GM21526 (cell line): ENCODE data around the gene CDK5RAP1.
"Not testable (repeated sequence)": the region's sequence is repeated elsewhere in the genome, so short reads cannot be mapped to it uniquely, and the experiment has no call there.

ENCODE experiments used
- ATAC-seq: cut with Tn5 transposase; IDR thresholded peaks from one replicate; pipeline ENCODE4 v1.9.1; 2021; ENCODE audit warnings: moderate library complexity; ENCODE audit not compliant: unreplicated experiment, low FRiP score

Gene CDK5RAP1

DNA sequence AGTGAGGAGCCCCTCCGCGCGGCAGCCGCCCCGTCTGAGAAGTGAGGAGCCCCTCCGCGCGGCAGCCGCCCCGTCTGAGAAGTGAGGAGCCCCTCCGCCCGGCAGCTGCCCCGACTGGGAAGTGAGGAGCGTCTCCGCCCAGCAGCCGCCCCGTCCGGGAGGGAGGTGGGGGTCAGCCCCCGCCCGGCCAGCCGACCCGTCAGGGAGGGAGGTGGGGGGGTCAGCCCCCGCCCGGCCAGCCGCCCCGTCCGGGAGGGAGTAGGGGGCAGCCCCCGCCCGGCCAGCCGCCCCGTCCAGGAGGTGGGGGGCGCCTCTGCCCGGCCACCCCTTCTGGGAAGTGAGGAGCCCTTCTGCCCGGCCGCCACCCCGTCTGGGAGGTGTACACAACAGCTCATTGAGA is 12.0 kb downstream of the CDK5RAP1 start:
- ATAC-seq: not testable (repeated sequence)

DNA sequence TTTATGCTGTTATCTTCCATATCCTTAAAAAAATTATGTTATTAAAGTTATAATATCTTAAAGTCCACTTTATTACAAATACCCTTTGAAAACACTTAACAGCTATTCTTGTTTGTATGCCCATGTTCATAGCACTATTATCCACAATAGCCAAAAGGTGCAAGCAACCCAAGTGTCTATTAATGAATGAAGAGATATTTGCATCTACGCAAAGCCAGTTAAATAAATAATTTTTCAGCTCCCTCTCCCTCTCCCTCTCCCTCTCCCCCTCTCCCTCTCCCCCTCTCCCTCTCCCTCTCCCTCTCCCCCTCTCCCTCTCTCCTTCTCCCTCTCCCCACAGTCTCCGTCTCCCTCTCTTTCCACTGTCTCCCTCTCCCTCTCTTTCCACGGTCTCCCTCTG is 13.1 kb downstream of the CDK5RAP1 start:
- no peak for ATAC-seq

DNA sequence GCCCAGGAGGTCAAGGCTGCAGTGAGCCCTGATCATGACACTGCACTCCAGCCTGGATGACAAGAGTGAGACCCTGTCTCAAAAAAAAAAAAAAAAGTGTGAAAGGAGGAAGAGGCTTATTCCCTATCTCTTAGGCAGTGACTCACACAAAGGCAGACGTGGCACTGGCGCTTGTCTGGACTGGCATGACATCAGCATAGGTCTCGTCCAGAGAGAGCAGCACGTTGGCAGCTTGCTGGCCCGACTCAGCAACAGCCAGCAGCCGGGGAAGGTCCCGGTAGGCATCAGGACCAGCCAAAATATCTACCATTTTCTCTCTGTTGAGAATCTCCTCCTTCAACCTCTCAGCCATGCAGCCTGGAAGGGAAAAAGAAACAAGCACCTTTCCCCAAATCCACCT is 14.1 kb downstream of the CDK5RAP1 start:
- no peak for ATAC-seq

DNA sequence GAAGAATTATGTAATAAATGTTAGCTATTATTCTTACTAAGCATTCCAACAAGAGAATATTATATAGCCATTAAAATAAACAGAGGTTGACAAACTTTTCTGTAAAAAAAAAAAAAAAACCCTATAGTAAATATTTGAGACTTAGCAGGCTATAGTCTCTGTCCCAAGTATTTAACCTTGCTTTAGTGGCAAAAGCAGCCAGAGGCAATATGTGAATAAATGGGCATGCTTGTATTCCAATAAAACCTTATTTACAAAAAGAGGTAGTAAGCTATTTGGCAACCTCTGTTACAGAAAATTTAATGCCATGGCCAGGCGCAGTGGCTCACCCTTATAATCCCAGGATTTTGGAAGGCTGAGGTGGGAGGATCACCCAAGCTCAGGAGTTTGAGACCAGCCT is 14.6 kb downstream of the CDK5RAP1 start:
- no peak for ATAC-seq

DNA sequence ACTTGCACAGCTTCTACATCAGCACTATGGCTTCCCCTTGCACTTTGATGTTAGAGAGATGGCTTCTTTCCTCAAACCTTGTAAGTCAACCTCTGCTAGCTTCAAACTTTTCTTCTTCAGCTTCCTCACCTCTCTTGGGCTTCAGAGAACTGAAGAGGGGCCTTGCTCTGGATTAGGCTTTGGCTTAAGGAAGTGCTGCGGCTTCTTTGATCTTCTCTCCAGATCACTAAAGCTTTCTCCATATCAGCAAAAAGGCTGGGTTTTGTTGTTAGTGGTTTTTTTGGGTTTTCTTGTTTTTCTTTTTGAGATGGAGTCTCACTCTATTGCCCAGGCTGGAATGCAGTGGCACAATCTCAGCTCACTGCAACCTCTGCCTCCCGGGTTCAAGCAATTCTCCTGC is 24.0 kb downstream of the CDK5RAP1 start:
- ATAC-seq: no peak

DNA sequence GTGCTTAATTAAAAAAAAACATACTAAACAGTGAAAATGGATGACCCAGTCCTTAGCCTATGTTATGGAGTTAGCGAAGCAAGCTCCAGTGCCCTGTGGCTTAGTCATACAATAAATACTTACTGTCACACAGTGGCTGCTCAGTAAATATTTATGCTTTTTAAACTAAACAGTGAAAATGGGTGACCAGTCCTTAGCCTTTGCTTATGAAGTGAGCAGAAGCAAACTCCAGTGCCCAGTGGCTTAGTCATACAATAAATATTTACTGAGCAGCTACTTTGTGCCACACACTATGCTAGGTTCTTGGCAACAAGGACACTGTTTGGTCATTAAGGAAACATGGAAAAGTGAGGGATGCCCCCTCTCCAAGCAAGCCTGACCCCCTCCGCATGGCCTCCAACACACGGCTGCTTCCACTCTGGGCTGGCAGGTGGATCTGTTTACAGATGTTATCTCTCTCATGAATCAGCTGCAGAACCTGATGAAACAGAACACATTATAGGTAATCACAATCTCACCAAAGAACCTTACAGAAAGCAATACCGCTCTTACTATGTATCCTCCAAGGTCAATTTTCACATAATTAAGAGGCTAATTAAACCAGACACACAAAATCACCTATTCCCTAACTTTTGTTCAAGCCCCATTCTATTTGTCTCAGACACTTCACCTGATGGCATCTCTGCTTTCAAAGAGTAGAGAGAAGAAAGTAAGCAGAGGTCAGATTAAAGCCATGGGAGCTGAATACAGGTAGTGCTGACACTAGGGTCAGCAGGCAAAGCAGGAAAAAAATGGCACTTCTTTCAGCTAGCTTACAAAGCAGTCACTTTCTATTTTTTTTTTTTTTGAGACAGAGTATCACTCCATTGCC is 27.3 kb downstream of the CDK5RAP1 start:
- no peak for ATAC-seq

DNA sequence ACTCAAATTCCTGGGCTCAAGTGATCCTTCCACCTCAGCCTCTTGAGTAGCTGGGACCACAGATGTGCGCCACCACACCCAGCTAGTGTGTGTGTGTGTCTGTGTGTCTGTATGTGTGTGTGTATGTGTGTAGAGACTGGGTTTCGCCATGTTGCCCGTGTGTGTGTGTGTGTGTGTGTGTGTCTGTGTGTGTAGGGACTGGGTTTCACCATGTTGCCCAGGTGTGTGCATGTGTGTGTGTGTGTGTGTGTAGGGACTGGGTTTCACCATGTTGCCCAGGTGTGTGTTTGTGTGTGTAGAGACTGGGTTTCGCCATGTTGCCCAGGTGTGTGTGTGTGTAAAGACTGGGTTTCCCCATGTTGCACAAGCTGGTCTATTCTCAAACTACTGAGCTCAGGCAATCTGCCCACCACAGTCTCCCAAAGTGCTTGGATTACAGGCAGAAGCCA is 28.3 kb downstream of the CDK5RAP1 start:
- ATAC-seq: no peak

DNA sequence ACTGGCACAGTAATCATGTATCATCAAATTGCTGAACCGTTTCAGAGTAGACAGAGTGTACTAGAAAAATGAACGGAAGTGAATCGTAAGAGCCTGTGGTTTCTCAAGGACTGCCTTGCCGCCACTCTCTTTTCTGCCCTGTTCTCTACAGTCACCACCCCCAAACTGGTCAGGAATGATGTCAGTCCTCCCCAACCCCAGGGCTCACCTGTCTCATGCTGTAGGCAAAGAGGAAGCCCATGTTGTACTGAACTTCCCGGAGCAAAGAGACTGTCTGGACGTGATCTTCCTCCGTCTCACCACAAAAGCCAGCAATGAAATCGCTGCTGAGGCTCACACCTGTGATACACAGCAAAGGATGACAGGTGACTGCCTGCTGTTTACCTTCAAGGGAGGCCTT is 31.0 kb downstream of the CDK5RAP1 start:
- ATAC-seq: no peak

DNA sequence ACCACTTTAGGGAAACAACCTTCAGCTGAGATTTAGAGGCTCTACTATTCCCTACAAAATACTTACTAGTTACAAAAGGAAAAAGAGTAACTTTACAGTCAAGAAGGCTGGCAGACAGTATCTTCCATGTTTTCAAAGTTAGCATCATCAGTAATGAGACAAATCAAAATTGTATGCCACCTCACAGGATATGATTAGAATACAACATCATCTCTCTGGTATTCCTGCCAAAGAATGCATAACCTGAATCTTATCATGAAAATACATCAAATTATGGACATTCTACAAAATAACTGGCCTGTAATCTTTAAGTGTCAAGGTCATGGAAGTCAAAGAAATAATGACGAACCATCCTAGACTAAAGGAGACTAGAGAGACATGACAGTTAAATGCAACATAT is 38.4 kb downstream of the CDK5RAP1 start:
- ATAC-seq: no peak

DNA sequence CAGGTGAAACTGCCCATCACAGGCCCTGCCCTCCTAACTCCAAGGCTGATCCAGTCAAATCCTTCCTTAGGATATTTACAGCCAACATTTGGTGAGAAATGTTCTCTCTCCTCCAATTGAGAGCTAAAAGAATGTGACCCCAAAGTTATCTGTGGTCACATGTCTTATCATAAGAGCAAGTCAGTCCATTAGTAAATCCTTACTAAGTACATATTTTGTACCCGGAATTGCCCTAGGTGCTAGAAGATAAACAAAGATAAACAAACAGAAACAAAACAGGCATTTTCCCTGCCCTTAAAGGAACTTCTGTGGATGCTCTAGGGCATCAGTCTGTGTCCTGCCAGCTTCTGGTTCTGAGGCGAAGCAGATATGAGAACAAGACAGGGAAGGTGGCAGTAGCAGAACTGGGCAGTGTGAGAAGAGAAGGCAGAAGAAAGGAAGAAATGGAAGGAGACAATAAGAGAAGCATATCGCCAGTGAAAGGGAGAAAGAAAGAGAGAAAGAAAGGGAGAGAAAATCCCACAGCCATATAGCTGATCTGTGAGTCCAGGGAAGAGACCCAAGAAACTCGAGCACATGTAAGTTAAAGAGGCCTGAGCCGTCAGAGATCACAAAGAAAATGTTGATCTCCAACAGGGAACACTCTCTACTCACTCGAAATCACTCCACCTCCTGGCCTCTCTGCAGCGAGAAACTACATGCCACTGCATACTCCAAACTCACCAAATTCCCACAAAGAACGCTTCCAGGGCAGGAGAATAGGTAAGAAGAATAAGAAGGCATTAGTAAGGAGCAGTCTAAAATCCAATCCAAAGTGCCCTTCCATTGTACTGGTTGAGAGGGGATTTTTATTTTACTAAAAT is 41.7 kb downstream of the CDK5RAP1 start:
- no peak for ATAC-seq

DNA sequence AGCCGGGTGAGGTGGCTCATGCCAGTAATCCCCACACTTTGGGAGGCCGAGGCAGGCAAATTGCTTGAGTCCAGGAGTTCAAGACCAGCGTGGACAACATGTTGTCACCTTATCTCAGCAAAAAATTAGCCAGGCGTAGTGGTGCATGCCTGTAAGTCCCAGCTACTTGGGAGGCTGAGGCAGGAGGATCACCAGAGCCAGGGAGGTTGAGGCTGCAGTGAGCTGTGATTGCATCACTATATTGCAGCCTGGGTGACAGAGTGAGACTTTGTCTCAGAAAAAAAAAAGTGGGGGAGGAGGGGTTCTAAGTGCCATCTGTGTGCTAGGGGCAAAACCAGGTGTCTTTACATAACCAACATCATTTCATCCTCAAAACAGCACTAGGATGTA is 48.3 kb downstream of the CDK5RAP1 start:
- no peak for ATAC-seq

DNA sequence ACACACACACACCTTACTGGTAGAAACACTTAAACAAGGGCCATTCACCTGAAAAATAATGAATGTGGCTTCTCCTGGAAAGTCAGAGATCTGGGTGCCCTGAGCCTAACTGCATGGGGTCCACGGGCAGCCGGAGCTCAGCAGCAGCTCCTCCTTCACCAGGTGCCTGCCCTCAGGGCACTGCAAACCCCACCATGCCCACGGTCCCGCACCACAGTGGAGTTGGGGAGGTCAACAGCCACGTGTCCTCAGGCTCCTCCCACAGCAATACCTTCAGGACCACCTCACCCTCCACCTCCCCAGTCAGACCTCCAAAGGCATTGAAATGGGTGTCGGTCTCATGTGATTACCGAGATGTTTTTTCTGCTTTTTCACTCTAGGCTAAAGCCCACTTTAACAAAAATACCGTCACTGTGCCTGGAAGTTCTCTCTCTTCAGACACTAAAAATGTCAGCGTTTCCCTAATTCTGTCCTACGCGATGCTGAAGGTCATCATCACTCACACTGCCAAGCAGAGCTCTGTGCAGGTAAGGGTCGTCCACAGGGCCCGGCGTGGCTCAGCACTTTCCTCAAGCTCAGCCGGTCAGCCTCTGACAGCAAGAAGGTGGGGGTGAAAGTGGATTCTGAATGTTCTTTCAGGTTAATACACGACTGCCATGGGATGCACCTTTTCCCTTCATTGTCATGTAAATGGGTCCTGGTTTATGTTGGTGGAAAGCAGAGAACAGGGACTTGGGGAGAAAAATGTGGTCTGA is 48.9 kb downstream of the CDK5RAP1 start:
- ATAC-seq: no peak

DNA sequence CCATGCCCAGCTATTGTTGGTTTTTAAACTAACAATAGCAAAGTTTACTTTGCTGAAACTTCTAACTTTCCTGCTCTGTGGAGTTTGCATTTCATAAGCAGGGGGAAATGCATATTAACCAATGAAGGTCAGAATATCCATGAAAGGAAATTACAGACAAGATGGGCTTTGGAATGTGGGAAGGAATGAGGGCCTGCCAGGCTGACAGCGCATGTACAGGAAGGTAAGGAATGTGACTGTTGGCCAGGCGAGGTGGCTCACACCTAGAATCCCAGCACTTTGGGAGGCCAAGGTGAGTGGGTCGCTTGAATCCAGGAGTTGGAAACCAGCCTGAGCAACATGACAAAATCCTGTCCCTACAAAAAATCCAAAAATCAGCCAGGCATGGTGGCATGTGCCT is 49.6 kb downstream of the CDK5RAP1 start:
- no peak for ATAC-seq

DNA sequence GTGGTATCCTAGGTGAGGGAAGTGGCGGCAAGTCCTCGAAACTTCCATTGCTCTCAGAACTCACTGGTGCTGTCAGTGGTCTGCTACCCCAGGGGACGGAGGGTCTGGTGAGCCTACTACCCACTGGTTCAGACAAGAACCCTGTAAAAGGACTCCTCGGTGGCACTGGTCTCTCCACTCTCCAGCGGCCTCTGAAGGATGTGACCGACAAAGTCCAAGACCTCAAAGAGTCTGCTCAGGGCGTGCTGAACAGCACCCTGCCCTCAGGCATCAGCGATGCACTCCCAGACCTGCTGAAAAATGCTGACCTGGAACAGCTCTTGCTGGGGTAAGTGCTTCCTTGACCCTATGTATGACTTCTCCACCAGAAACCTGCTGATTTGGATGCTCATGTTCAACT is 51.8 kb downstream of the CDK5RAP1 start:
- no peak for ATAC-seq

DNA sequence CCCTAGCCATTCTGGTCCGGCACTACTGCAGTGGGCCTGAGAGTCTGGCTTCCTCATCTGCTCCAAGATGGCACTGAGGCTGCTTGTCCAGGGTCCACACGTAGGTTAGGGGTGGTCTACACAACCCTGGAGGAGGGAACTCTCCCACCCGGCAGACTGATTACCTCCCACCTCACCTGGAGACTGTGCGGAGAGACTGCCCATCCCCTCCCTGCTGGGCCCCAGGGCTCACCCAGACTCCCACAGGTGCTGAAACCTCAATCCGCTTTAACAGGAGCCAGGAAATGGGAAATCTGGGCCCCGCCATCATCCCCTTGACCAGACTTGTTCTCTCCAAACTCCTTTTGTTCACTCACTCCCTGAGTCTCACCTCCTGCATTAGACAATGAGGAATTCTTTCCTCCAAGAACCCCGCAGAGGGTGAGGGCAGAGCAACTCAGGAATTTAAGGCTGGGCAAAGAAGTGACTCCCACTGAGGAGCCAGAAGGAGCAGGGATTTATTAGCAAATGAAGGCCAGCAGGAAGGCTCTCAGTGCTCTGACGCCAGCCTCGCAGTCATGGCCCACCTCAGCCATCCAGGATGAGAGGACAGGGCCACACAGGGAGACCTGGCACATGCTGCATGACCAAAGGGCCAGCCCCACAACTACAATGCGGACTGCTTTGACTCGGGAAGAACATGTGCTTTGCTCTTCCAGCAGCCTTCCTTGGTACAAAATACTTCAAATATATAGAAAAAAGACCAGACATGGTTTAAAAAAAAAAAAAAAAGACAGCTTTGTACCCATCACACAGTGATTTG is 53.0 kb downstream of the CDK5RAP1 start:
- ATAC-seq: no peak

DNA sequence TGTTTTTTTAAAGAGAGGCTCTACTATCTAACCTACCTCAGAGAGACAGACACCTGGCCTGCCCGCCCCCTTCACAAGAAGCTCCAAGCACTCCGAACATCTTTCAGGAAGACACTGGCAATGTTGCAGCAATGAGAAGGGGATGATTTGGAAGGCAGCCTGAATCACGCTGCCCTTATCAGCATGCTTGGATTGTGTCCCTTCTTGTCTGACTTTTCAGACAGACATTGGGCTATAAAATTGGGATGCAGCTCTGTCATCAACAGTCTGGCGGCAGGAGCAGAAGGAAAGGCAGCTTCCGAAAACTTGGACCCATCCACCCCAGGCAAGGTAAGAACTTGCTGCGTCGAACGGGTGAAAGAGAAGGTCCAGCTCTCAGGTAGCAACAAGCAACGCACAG is 56.0 kb downstream of the CDK5RAP1 start:
- ATAC-seq: no peak

DNA sequence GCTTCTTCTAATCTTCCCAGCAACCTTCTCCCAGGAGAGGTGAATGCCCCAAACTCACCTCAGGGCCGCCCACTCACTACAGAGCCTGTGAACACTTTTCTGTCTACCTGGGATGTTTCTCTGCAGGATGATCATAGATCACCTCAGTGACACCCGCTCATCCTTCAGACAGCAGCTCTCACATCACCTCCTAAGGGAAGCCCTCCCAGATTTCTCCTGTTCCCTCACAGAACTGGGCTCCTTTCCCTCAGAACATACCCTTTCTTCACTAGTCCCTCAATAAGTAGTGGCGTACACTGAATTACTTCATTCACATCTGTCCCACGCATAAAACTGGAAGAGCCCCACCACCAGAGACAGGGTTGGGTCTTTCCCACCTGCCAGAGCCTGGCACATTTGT is 57.8 kb downstream of the CDK5RAP1 start:
- no peak for ATAC-seq

DNA sequence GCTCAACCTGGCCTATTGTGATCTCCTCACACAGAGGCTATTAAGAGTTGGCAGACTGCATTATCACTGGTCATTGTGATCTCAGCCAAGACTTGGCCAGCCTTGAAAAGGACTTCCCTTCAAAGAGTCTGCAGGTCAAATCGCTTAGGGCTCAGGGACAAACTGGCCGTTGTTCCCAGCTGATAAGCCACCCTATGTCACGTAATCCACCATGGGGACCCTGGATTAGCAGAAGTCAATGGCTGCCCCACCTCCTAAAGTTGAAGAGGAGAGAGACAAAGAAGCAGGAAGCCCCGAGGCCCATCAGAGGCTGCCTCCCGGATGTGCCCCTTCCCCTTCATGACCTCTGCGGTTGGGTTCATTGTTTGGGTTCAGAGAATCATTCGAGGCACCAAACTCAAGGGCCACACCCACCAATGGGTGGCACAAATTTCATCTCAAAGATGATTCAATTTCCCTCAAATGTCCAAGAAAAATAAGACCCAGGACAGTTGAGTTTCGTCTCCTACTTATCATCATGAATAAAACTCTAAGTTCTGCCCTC is 61.7 kb downstream of the CDK5RAP1 start:
- no peak for ATAC-seq

DNA sequence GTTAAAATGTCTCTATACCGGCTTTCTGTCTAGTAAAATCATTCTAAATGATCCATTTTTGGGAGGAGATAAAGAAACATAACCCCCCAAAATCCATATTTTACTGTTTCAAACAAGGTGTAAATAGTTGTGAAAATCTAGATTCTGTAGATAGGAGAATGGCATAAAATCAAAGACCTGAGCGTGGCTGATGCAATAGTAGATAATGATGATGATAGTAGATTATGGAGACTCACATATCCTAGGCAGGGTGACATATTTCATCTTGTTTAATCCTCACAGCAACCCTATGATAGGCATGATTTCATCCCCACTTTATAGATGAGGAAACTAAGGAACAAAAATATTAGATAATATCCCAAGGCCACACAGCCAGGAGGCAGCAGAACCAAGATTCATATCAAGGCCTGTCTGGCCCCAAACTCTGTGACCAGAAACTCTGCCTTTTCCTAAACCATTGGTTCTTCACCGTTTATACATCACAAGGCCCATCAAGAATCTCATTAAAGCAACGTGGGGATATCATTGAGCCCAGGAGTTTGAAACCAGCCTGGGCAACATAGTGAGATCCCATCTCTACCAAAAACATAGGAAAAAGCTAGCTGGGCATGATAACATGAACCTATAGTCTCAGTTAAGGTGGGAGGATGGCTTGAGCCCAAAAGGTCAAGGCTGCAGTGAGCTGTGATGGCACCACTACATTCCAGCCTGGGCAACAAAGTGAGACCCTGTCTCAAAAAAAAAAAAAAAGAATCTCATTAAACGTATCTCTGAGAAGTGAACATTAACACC is 62.7 kb downstream of the CDK5RAP1 start:
- ATAC-seq: no peak
